Posterior cingulate gyrus (tissue), 11 donors: Measurements from ENCODE around the gene SAMMSON.

ENCODE experiments used
- DNase-seq, 10 donors: peaks; one replicate each; pipeline versions ENCODE4 v3.0.0 to v3.0.0-alpha.2; 2020 to 2021; ENCODE audit warnings: mixed read lengths in 3 of 10
- intact Hi-C: fragments of 100-400 bp; cut with DNase I; formaldehyde crosslinking; loops from one replicate; pipeline ENCODE4 v1.15.1; 2023

The SAMMSON gene

GRCh38 chr3:69999140-70000027 is at the start of gene SAMMSON:
SAMMSON (plus strand) TSS chr3:69999733.
- DNase-seq: peak in 5 of 10 donors; percentile 14 to 85 (median 57)
- intact Hi-C loops: no loop called here

GRCh38 chr3:69951616-69952015 is 47.9 kb upstream of the SAMMSON start:
- DNase-seq: no peak
- intact Hi-C loops: no loop called here

DNA sequence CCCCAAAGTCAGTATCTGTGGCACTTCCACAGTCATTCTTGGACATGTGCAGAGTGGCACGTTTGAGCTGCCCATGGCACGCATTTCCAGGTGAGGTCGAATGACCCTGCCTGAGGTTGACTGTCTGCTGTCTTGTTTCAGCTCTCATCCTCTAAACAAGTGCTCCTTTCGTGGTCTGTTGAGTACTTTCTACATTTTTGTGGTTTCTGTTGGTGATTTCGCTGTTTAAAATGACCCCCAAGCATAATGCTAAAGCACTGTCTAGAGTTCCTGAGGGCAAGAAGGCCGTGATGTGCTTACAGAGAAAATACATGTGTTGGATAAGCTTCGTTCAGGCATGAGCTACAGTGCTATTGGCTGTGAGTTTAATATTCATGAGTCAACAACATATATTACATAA is 40.0 kb upstream of the SAMMSON start:
- intact Hi-C loops: no loop called here
- DNase-seq: no peak

- intact Hi-C loops: no loop called here
- DNase-seq: no peak
Measured at GRCh38 chr3:69961706-69962439, 37.7 kb upstream of the SAMMSON start.

- DNase-seq: no peak
- intact Hi-C loops: no loop called here
Measured at GRCh38 chr3:69963643-69964042, 35.9 kb upstream of the SAMMSON start.

GRCh38 chr3:69967156-69967555 is 32.4 kb upstream of the SAMMSON start:
- no peak for DNase-seq
- intact Hi-C loops: no loop called here

GRCh38 chr3:69970827-69971226 is 28.7 kb upstream of the SAMMSON start:
- intact Hi-C loops: no loop called here
- DNase-seq: no peak

- DNase-seq: no peak
Measured at GRCh38 chr3:69972672-69973071, 26.9 kb upstream of the SAMMSON start.

GRCh38 chr3:69976021-69976420 is 23.5 kb upstream of the SAMMSON start:
- no peak for DNase-seq
- intact Hi-C loops: no loop called here

More at GRCh38 chr3:69972672-69973071, 26.9 kb upstream of the SAMMSON start:
- intact Hi-C loops: no loop called here

DNA sequence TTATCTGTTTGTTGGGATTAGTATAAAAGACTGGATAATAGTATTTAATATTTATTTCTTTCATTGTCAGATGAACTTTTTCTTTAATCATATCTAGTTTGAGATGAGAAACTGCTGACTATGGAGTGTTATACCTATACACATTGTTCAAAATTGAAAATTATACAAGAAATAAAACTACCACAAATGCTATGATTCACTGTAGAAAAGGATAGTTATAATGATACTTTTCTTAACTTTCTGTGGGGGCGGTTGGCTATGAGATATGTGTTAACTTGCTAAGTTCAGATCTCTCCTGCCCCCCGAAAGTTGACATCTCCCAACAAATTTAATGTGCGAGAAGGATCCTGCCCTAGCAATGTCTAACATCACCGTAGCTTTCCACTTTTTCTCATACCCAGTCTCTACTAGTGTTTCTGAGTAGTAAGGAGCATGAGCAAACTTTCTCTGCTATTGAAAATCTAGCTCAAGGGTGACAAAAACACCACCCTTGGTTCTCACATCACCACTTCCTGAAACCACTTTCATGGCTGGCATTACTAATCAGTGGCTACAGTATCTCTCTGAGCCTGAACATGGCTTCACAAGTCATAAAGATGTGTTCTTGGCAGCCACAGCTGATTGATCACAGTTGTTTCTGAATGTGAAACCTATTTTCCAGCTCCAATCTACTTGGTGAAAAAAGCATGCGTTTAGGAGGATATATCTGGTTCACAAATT is 15.8 kb upstream of the SAMMSON start:
- intact Hi-C loops: no loop called here
- DNase-seq: no peak

GRCh38 chr3:69985266-69985665 is 14.3 kb upstream of the SAMMSON start:
- DNase-seq: no peak
- intact Hi-C loops: no loop called here

DNA sequence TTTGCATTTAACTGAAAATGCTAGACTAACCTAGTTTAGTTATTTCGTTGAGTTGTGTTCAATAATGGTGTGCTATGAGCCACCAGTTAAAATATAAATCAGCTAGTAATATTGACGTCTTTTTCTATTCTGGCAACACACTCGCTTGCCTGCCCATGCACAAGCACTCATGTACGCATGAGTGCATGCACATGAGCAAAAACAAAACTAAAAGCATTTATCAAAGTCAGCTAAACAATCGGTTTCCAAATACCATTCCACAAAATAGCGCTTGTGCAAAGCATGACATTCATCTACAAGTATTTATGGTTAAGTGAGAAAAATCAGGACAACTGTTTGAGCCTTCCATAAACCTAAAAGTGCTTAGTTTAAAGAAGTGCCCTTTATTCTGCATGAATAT is 13.1 kb upstream of the SAMMSON start:
- intact Hi-C loops: no loop called here
- DNase-seq: no peak

DNA sequence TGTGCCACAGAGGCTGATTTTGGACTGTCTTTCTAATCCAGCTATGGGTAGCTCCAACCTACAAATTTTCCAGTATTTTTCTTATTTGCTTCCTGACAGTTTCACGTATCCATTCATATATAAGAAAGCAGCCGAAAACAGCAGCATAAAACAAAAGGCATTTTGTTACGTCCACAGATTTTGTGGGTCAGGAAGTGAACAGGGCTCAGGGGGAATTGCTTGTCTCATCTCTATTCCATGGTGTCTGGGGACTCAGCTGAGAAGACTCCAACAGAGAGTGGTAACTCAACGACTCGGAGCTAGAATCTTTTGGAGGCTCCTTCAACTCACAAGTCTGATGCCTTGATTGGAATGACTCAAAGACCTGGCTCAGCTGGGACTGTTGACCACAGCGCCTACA is 11.7 kb upstream of the SAMMSON start:
- DNase-seq: no peak
- intact Hi-C loops: no loop called here

GRCh38 chr3:69993757-69994156 is 5.8 kb upstream of the SAMMSON start:
- no peak for DNase-seq
- intact Hi-C loops: no loop called here

DNA sequence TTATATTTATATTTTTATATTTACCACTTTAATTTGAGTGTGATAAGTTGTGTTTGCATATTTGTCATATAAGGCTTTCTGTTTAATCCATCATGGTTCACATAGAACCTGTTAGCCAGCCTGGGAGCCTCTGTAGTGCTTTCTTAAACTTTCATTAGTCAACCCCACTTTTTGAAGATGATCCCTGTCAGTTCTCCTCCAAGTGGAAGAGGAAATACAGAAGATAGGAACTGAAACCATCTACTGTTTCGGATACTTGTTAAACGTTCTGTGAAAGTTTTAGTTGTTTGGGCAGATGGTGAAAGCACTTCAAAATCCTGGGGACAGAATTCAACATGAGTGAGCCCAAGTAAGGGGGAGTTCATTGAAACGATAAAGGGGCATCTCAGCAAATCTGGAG is 4.6 kb upstream of the SAMMSON start:
- DNase-seq: no peak
- intact Hi-C loops: no loop called here

GRCh38 chr3:69997631-69998307 is 1.8 kb upstream of the SAMMSON start:
- intact Hi-C loops: no loop called here
- DNase-seq: no peak

DNA sequence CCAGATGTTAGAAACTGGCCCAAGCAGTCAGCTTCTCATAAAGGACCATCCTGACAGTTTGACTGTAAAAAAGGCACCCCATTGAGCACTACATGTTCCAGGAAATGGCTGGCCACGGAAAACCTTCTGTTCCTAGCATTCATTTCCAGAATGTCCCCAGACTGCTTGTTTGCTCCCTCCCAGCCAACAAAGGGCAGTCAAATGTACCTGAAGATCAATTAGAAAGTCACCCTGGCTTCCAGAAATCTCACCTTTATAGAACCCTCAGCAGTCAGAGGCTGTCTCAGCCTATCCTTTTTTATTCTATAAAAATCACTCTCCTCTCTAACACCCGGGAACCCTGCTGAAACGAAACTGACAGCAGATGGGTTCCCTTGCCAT is 784 bp upstream of the SAMMSON start:
- intact Hi-C loops: no loop called here
- peak in 2 of 10 donors; percentile 23 to 31 for DNase-seq

- peak in 7 of 10 donors; percentile 13 to 89 (median 47) for DNase-seq
- intact Hi-C loops: no loop called here
Measured at GRCh38 chr3:70000028-70000410, 486 bp downstream of the SAMMSON start.

- intact Hi-C loops: no loop called here
- DNase-seq: peak; percentile 31 to 94 (median 70)
Measured at GRCh38 chr3:70000563-70001081, 1.1 kb downstream of the SAMMSON start.

GRCh38 chr3:70003119-70003518 is 3.6 kb downstream of the SAMMSON start:
- no peak for DNase-seq
- intact Hi-C loops: no loop called here
